Bronchial epithelial cell (primary cell): ENCODE measurements around the gene FAIM. TPM values are rescaled to one million over a fixed set of nuclear protein-coding genes. Genes with fewer than 3 reads are reported as not detected.

Source experiments
- DNase-seq: peaks from one replicate; pipeline ENCODE4 v3.0.0-alpha.2; 2010; ENCODE audit warnings: low read depth
- FAIRE-seq: peaks from 2 replicates; lab custom pipeline; 2011; peaks lifted over from hg19 to GRCh38; lab: Jason Lieb, UNC
- H3K27me3 ChIP-seq: 2 replicates; pipeline ENCODE4 v1.5.1; 2011; ENCODE audit warnings: low read length; ENCODE audit not compliant: control insufficient read depth, insufficient read depth
- H3K36me3 ChIP-seq: 2 replicates; pipeline ENCODE4 v1.5.1; 2011; ENCODE audit warnings: low read length; ENCODE audit not compliant: control insufficient read depth, insufficient read depth
- H3K4me3 ChIP-seq: 2 replicates; pipeline ENCODE4 v1.5.1; 2011; ENCODE audit warnings: mild to moderate bottlenecking, low read depth, low read length, control low read depth
- CTCF ChIP-seq: IDR thresholded peaks from 2 replicates; pipeline ENCODE4 v1.5.1; 2011; ENCODE audit warnings: mild to moderate bottlenecking, moderate library complexity, low read length, control low read depth, inconsistent platforms; ENCODE audit not compliant: insufficient read depth, severe bottlenecking
- total RNA-seq: library from RNA; depleted of rRNA; stranded (reverse); fragments of >200 nt; gene quantifications from 2 replicates; pipeline ENCODE4 v1.2.1, GENCODE V29; 2014

FAIM gene
- total RNA-seq, 1 donor from 2014 or later, result 6.6 TPM

DNA sequence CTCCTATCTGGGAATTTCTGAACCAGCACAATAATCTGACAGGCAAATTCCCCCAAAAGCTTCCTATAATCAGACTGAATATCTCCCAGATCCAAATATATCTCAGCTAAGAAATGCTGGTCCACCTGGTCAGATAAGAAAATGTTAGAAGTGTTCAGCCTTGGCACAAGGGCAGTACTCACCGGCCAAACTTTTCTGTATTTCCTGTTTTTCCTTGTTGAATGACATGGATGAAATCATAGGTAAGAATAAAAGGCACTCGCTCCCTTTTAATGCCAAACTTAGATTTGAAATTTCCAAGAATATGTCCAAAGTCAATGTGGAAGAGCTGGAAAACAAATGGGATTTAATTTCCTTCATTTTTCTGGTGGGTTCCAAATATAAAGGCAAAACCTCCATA lies 48.9 kb downstream of the FAIM start:
- DNase-seq (no peak), FAIRE-seq (no peak)
- Histone ChIP-seq H3K27me3 (no peaks in the 10 kb centered on the region), H3K4me3 (no peak overlapping the region), H3K36me3 (peaks cover 2% of the 10 kb centered on the region)
- TF ChIP-seq CTCF, result no peak

GRCh38 chr3:138668107-138668506 lies 59.5 kb downstream of the FAIM start:
- no peak for DNase-seq
- no peak for FAIRE-seq
- H3K27me3 ChIP-seq, result no peaks in the 10 kb centered on the region
- TF ChIP-seq CTCF, result no peak
- peaks cover 2% of the 10 kb centered on the region for H3K36me3 ChIP-seq
- H3K4me3 ChIP-seq, result no peak overlapping the region

- FAIRE-seq, result no peak
- Histone ChIP-seq H3K4me3 (no peak overlapping the region), H3K36me3 (no peaks in the 10 kb centered on the region), H3K27me3 (no peaks in the 10 kb centered on the region)
- DNase-seq, result no peak
- no peak for TF ChIP-seq CTCF
Measured at GRCh38 chr3:138670407-138670806, 61.8 kb downstream of the FAIM start.

DNA sequence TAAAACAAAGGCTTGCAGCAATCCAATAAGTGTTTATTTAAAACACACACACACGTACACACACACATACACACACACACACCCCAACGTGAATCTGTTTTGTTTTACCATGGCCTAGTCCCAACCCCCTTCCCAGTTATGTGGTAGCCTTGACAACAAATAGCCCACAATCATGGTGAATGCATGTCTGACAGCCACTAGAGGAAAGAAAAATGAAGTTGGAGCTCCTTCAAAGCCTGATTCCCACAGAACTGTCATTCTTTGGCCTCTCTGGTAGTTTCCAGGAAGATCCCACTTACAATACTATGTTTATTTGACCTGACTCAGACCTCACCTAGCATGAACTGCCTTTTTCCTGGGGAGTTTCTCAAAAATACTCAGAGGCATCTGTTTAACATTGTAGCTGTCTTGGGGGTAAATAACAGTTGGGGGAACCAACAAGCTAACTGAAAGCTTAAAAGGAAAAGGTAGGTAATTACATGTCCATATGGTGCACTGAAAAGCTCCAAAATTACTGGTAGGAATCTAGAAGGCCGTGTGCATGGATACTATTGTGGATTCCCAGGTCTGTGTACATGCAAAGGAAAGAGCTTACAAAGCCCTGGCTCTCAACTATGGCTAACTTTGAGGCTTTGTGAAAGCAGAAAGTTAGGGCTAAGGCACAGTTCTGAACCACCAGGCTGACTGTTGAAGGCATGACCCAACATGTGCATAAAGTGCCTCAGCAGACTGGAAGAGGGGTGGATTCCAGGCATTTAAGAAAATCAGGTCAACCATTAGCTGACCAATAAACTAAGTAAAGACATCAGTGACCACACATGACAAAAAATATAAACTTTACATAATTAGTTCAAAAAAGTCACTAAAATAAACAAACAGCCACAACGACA lies 65.3 kb downstream of the FAIM start:
- TF ChIP-seq CTCF, result no peak
- Histone ChIP-seq H3K27me3 (no peaks in the 10 kb centered on the region), H3K4me3 (no peak overlapping the region), H3K36me3 (no peaks in the 10 kb centered on the region)
- DNase-seq, result peak; percentile 67
- FAIRE-seq, result peak; percentile 28

DNA sequence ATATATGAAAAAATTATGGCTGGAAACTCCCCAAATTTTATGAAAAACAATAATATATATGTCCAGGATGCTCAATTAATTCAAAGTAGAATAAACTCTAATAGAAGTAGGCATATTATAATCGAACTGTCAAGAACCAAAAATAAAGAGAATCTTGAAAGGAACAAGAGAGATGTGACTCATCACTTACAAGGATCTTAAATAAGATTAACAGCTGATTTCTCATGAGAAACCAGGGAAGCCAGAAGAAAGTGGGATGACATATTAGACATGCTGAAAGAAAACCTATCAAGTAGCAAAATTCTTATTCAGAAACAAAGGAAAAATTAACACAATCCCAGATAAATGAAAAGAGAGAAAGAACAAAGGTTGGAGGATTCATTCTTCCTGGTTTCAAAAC lies 66.8 kb downstream of the FAIM start:
- H3K4me3 ChIP-seq, result no peak overlapping the region
- no peaks in the 10 kb centered on the region for H3K36me3 ChIP-seq
- DNase-seq (peak; percentile 33), FAIRE-seq (no peak)
- H3K27me3 ChIP-seq, result no peaks in the 10 kb centered on the region
- no peak for TF ChIP-seq CTCF
